22Rv1 (cell line): ENCODE measurements around the gene C9.

Experiments used
- ZFX ChIP-seq: fragments of 450-650 bp; IDR thresholded peaks from 2 replicates; pipeline ENCODE4 v1.6.1; 2017; ENCODE audit warnings: antibody characterized with exemption, borderline replicate concordance
- TF ChIP-seq, protein P1 (sequence below): fragments of 450-650 bp; IDR thresholded peaks from 2 replicates; pipeline ENCODE4 v1.5.1; 2017; ENCODE audit warnings: mild to moderate bottlenecking

DNA sequence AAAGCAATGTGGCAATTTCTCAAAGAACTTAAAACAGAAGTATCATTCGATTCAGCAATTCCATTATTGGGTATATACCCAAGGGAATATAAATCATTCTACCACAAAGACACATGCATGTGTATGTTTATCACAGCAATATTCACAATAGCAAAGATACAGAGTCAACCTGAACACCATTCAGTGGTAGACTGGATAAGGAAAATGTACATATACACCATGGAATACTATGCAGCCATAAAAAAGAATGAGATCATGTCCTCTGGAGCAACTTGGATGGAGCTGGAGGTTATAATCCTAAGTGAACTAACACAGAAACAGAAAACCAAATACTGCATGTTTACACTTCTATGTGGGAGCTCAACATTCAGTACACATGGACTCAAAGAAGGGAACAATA, 123.5 kb downstream of the C9 start:
- TF ChIP-seq, protein P1, sequence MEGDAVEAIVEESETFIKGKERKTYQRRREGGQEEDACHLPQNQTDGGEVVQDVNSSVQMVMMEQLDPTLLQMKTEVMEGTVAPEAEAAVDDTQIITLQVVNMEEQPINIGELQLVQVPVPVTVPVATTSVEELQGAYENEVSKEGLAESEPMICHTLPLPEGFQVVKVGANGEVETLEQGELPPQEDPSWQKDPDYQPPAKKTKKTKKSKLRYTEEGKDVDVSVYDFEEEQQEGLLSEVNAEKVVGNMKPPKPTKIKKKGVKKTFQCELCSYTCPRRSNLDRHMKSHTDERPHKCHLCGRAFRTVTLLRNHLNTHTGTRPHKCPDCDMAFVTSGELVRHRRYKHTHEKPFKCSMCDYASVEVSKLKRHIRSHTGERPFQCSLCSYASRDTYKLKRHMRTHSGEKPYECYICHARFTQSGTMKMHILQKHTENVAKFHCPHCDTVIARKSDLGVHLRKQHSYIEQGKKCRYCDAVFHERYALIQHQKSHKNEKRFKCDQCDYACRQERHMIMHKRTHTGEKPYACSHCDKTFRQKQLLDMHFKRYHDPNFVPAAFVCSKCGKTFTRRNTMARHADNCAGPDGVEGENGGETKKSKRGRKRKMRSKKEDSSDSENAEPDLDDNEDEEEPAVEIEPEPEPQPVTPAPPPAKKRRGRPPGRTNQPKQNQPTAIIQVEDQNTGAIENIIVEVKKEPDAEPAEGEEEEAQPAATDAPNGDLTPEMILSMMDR: no peak
- TF ChIP-seq ZFX: no peak
